Measurements from ENCODE around the gene CEACAM4.

Gene CEACAM4

DNA sequence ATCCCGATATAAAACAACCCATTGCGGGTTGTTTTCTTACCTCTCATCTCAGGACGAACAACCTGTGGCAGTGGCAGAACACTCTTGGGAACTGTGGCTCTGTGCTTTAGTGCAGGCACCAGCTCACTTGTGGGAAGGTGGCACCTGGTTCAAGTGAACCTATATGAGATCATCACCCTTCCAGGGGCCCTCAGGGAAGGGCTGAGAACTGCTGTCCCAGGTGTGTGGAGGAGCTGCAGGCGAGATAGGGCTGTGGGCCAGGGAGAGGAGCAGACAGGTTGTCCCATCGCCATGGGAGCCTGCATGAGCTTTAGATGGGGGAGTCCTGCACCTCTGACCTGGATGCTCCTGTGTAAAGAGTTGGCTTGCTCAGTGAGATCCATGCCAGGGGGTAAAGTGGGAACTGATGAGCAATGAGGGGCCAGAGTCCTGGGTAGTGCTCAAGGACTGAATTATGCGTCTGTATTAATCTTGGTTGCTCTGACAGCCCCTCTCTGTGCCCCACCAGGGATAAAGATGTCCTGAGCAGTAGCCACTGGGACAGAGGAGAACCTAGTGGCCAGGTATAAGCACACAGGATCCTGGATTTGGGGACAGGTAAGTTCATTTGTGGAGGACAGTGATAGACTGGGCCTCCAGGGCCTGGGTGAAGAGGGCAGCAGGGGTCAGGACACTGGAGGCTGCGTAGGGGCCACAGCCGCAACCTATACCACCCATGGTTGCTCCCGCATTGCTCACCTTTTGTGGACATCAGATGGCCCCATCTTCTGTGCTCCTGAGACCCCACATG is 8.7 kb downstream of the CEACAM4 start:
- no peak for DNase-seq (ENCODE audit: low read depth)

DNA sequence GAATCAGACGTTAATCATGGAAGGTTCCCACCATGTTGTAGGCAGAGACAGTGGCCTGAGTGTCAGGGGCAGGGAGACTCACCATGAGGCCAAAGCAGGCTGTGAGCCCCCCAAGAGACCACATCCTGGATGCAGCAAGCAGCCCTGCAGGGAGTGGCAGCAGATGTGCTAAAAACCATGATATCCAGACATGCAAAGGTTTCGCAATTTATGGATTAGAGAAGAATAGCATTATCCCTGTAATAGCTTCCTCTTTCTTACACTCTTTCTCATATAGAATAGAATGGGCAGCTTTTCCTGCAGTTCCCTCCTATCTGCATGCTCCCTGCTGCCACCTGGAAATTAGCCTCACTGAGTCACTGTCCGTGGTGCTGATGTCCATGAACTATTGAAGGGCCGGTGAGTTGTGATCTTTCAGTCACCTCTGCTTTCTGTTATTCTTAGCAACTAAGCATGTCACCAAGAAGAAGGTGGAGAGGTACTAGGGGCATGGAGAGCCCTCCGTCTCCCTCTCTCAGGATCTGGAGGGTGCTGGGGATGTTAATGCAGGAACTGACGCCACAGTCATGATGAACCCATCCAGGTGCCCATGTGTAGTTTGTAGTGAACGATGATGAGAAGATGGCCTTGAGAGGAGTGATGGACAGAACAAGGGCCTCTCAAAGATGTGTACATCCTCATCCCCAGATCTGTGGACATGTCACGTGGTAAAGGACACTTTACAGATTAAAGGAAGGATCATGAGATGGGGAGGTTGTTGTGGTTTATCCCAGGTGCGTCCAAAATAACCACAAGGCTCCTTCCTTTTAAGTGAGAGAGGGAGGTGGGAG is 9.9 kb downstream of the CEACAM4 start:
- DNase-seq (ENCODE audit: low read depth) = no peak

DNA sequence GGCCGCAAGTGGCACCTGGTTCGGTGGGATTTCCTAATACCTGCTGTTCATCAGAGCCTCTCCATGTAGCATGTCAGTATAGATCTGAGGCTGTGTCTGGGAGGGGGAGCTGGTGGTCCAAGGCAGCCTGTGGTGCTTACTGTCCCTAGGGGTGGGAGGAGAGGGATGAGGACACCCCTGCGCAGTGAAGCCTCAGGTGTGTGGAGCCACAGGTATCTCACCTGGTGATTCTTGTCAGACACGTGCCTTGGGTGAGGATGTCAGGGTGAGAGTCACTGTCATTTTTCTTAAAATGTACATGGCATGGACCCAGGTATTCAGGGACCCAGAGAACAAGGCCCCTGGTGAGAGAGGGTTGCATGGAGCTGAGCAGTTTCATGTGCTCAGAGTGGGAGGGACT is 11.7 kb downstream of the CEACAM4 start:
- DNase-seq (ENCODE audit: low read depth) = no peak

DNA sequence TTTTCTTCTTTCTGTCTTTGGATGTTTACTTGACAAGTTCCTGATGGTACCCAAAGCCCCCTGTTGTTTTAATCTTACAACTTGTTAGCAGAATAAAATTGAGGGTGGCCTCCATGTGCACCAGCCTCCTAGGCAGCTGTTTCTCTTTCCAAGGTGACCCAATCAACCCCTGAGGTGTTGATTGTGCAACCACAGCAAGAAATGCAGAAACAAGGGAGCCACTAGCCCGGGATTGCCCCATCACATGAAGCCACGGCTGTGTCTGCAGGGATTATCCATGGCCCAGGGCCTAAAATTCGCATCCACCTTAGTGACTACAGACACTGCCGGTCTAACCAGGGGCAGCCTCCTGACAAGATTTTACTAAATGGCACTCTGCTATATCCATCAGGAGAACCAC is 14.4 kb downstream of the CEACAM4 start:
- no peak for DNase-seq (ENCODE audit: low read depth)

DNA sequence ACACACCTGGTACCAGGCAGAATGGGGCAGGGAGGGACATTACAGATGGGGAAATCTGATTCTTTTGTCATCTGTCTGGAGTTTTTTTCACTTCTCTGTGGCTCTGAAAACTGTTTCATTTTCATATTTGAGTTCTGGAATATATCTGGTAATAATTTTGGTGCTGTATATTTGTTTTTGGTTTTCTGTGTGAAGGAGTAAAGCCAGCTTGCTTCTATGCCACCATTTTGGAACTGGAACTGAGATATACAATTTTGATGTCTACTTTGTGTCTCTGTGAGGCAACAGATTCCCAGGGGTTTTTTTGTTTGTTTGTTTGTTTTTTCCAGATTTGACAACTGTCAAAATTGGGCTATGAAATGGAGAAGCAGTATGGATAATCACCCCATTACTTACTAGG is 16.1 kb downstream of the CEACAM4 start:
- DNase-seq (ENCODE audit: low read depth) = no peak

DNA sequence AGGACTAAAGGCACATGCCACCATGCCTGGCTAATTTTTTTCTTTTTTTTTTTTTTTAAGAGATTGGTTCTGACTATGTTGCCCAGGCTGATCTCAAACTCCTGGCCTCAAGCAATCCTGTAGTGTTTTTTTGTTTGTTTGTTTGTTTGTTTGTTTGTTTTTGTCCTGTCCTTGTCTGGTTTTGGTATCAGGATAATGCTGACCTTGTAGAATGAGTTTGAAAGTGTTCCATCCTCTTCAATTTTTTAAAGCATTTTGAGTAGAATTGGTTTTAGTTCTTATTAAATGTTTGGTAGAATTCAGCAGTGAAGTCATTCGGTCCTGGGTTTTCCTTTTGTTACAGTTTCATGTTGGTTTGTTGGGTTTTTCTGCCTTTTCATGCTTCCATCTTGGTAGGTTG is 19.2 kb downstream of the CEACAM4 start:
- DNase-seq (ENCODE audit: low read depth) = no peak

DNA sequence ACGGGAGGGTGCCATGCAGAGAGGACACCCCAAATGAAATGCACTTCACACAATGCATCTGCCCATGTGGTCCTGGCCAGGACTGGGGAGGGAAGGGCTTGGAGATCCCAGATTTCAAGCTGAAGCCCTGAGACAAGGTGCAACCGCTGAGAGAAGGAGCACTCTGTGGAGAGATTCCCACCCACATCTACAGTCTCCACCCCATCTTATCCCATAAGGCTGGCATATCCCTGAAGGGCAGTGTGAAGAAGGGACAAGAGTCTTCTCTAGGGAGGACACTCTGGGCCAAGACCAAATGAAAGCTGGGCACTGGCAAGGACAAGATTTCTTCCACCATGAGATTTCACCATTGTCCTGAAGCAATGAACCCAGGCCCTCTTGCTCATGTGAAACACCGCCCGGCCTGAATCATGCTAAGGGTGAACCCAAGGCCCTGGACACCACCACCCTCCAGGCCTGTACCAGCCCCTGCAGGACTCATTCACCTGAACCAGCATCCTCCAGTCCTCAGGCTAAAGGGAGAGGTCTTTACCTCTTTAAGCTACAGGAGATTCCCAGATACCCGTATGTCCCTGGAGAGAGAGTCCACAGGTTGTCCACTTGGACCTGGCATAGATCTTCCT is 20.5 kb downstream of the CEACAM4 start:
- DNase-seq (ENCODE audit: low read depth) = no peak

DNA sequence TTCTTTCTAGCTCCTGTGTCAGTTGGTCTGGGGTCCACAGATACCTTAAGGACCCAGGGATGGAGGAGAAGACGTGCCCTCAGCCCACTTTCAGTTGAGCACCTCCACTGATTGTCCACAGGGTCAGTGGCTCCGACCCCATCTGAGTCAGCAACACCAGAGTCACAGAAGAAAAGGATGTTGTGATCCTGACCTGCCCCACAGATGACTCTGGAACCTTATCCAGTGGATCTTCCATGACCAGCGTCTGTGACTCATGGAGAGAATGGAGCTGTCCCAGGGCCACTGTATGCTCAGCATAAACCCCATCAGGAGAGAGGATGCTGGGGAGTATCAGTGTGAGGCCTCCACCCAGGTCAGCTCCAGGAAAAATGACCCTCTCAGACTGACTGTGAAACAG is 22.0 kb downstream of the CEACAM4 start:
- DNase-seq (ENCODE audit: low read depth) = no peak

DNA sequence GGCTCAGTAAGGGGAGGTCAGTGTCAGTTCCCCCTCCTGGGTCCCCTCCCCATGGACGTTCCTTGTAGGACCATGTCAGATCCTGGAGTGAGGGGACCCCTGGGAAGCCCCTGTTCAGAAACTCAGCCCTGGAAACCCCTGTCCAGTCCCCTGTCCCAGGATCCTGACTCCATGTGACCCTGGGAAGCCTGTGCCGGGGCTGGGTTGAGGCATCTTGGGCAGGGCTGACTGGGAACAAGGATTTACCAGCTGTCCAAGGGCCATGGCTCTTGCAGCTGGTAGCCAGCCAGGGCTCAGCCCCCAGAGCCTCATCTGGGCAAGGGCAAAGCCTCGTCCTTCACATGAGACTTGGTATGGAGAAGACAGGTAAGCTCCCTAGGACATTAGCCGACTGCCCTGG is 25.1 kb downstream of the CEACAM4 start:
- no peak for DNase-seq (ENCODE audit: low read depth)

DNA sequence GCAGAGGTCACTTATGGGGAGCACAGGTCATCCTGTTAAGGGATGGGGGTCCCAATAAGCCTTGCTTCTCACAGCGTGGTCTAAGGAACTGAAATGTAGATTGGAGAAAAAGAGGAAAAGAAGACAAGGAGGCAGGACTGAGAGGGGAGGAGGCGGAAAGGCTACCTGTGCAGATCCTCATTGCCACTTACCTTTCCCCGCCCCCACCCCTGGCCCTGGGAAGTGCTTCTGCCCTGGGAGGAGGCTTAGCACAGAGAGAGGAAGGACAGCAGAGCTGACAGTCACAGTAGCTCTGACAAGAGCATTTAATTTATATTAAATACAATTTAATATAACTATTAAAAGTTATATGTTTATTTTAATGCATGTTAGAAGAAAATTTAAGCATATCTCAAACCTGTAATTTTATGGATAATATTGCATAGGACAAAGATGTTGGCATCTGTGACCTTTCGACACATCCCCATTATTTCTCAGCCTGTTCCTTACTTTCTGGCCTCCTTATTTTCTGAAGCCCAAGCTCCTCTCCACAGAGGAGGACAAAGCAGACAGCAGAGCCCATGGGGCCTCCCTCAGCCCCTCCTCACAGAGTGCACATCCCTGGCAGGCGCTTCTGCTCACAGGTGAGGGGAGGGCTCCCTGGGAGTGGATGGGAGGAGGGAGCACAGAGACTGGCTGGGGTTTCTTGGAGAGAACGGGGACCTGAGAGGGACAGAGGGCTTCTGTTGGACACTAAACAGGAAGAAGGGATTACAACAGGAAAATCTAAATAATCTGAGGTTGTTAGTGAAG is 27.5 kb downstream of the CEACAM4 start:
- no peak for DNase-seq (ENCODE audit: low read depth)

DNA sequence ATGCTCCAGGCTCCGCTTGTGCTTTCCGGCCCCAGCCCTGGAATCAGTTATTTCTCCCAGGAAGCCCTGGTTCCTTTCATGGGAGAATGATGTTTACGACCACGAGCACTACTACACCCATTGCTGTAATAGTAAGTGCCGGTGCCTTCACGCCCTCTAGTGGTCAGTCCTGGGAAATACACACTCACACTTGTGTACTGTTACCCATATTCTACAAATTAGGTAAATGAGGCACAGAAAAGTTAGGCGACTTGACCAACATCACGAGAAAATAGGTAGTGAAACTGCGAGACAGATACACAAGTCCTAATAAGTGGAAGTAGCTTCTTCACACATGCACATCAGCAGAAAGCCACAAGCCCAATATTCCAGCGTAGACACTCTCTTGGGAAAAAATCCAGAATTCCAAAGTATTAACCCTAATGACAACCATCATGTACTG is 29.3 kb downstream of the CEACAM4 start:
- peak; percentile 55 for DNase-seq (ENCODE audit: low read depth)

DNA sequence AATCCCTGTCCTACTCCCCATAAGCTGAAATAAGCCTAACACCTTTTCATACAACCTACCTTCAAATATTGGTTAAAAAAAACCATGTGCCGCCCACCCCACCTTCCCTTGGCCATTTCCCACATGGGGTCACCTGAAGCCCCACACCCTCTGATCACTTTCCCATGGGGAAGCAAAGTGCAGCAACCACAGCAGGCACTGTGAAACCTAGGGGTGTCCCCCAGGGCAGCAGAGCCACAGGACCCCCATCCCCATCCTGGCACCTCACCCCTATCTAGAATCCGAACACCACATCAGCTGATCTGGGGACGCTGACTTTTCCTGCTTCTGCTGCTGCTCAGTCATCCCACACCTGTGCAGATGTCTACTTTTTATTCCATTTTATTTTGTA is 31.0 kb downstream of the CEACAM4 start:
- no peak for DNase-seq (ENCODE audit: low read depth)

DNA sequence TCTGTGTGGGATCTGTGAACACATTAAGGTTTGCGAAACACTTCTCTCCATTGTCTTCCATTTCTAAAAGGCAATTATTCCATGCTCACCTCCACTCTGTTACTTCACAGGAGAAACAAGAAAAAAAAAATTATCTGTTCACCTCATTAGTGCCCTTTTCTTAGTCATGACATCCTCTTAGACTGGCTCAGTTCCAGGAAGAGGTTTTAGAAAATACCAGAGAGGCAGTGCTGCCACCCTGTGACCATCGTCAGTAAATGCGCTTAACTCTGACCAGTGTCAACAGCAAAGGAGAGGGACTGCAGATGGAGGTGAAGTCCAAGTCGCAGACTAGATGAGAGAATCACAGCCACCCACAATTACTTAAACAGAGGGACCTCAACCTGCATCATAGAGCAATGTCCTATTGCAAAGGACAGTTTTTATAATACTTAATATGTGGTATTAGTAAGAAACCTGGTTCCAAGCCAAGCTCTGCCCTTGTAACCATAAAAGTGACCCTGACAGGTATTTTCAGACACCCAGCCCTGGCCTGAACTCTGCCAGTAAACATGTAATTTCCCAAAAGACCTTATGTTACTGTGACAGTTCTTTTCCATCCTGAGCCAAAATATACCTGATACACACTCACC is 31.5 kb downstream of the CEACAM4 start:
- peak; percentile 53 for DNase-seq (ENCODE audit: low read depth)

DNA sequence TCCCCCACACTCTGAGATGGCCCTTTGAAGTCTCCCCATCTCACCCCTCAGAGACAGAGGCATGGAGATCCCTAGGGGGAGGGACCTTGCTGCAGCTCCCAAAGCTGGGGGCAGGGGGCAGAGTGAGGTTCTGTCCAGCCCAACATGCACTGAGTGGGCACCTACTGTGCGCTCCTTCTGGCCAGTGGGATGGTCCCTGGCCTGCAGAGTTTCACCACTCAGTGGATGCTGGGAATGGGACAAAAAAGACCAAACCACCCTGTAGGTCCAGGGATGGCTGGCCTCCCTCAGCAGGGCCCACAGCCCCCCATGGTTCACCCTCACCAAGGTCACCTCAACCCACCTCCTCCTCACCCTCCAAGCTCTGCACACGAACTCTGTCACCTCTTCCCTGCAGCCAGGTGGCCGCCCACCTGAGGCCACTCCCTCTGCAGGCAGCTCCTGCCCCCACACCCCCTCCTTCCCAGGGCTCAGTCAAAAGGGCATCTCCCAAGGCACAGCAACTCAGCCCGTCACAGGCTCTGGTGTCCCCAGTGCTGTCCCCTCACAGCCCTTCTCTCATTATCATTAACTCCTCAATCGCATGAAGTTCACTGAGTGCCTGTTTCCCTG is 34.8 kb downstream of the CEACAM4 start:
- no peak for DNase-seq (ENCODE audit: low read depth)

DNA sequence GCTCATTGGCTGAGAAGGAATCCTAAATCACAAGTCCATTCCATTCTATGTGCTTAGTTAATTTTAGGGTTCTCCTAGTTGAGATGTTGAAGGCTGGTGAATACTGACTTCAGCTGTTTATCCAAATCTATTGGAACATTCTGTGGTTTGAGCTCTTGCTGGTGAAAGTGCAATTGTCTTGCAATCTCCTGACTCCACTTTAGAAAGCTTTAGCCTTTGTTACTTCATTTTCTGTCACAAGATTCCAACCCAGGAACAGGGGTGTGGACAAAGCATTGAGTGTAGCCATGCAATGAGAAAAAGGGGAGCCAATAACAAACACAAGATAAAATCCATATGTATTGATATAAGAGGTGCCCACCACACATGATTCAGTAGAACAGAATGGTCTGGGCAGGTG is 35.9 kb downstream of the CEACAM4 start:
- no peak for DNase-seq (ENCODE audit: low read depth)

DNA sequence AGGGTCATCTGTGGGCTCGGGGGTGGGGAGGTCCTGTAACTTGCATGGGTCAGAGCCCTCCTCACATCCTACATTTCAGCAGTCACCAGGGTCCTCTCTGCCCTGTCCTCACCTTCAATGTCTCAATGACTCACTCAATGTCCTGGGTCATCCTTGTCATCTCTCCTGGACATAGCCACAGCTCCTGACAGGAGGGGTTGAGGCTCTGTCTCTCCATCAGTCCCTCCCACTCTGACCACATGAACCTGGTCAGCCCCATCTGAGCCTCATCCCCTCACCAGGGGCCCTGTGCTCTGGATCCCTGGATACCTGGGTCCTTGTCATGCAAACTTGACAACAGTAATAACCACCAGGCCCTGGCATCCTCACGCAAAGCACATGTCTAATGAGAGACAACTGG is 37.5 kb downstream of the CEACAM4 start:
- DNase-seq (ENCODE audit: low read depth) = no peak

DNA sequence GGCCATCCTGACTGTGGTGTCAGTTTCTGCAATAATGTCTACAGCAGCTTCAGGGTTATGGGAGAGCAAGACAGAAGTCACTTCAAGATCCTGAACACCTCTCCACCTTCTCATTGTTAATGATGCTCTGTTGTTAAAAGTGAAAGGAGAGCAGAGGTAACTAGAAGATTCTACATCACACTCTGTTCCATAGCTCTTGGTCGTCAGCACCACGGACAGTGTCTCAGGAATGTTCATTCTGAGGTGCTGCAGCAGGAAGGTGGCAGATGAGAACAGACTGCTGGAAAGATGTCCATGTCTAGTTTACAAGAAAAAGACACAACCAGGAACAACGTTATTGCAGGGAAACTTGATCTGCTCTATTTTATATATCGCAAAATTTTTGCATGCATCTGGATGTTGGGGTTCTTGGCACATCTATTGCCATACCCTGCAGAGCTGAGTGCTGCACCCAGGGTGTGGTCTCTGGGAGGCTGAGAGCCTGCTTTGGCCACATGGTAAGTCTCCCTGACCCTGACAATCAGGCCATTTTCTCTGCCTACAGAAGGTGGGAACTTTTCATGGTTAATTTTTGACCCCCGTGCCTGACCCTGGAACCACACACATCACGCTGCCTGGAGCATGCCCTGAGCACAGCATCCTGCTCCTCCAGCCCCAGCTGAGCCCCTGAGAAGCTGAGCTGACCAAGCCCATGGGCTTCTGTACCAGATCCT is 38.2 kb downstream of the CEACAM4 start:
- no peak for DNase-seq (ENCODE audit: low read depth)

DNA sequence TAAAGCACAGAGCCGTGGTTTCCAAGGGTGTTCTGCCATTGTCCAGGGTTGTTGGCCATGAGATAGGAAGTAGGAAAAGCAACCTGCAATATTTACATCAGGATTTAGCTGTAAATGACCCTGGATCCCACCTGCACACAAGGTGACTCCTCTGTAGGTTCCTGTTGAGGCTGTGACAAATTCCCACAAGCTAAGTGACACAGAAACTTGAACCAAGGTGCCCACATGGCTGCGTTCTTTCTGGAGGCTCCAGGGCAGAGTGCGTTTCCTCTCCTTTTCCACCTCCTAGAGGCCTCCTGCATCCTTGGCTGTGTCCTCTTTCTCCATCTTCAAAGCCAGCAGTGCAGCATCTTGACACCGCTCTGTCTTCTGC is 39.0 kb downstream of the CEACAM4 start:
- DNase-seq (ENCODE audit: low read depth) = no peak

DNA sequence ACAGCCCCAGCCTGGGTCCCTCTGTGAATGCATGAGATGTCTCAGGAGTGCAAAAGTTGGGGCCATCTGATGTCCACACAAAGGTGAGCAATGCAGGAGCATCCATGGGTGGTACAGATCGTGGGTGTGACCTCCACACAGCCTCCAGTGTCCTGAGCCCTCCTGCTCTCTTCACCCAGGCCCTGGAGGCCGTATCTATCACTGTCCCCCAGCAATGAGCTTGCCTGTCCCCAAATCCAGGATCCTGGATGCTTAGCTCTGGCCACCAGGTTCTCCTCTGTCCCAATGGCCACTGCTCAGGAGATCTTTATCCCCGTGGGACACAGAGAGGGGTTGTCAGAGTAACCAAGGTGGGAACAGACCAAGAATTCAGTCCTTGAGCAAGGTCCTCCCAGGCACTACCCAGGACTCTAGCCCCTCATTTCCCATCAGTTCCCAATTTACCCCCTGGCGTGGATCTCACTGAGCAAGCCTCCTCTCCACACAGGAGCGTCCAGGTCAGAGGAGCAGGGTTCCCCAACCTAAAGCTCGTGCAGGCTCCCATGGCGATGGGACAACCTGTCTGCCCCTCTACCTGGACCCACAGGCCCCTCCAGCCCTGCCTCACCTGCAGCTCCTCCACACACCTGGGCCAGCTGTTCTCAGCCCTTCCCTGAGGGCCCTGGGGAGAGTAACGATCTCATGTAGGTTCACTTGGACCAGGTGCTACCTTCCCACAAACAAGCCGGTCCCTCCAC is 39.6 kb downstream of the CEACAM4 start:
- no peak for DNase-seq (ENCODE audit: low read depth)

DNA sequence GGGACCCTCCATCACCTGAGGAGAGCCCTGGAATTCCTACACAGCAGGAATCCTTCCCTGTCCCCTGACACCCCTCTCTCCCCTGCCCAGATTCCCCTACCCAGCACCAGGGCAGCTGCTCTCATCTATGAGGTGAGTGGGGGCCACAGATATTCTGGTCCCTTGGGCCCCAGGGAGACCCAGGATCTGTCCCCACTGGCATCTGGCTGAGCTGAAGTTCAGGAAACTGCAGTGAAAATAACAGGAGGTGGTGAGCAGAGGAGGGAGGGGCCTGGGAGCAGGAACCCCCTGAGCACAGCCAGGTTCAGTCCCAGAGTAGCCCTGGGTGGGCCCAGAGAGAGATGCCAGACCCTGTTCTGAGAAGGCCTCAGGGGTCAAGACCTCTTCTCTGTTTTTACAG is 40.8 kb downstream of the CEACAM4 start:
- no peak for DNase-seq (ENCODE audit: low read depth)

Measured in activated T-helper 9 cell treated with anti-CD3 and anti-CD28 coated beads, Interleukin-2, amount 50 U/mL, for 16 hours (primary cell).